Measurements from ENCODE around the gene ARMC5.

DNA sequence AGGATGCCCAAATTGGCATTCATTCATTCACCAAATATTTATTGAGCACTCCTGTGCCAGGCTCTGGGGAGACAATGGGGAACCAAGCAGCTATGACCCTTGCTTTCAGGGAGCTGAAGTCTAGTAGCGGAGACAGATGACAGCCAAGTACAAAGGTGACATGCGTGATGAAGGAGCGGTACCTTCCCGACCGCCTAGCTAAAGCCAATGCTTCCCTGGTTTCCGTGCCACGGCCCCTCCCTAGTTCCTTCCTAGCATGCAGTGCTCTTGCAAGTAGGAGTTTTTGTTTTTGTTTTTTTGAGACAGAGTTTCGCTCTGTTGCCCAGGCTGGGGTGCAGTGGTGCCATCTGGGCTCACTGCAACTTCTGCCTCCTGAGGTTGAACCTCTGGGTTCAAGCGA lies 20.4 kb downstream of the ARMC5 start:
- TF ChIP-seq, protein P1, sequence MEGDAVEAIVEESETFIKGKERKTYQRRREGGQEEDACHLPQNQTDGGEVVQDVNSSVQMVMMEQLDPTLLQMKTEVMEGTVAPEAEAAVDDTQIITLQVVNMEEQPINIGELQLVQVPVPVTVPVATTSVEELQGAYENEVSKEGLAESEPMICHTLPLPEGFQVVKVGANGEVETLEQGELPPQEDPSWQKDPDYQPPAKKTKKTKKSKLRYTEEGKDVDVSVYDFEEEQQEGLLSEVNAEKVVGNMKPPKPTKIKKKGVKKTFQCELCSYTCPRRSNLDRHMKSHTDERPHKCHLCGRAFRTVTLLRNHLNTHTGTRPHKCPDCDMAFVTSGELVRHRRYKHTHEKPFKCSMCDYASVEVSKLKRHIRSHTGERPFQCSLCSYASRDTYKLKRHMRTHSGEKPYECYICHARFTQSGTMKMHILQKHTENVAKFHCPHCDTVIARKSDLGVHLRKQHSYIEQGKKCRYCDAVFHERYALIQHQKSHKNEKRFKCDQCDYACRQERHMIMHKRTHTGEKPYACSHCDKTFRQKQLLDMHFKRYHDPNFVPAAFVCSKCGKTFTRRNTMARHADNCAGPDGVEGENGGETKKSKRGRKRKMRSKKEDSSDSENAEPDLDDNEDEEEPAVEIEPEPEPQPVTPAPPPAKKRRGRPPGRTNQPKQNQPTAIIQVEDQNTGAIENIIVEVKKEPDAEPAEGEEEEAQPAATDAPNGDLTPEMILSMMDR (IDR thresholded peaks at IDR 0.05; ENCODE audit: low read depth, low read length): no peak
- TF ChIP-seq EZH2phosphoT487 (IDR thresholded peaks at IDR 0.05; ENCODE audit: low read depth): no peak
